HG03432 (cell line): Measurements from ENCODE around the gene FAM200B.

Source experiments
- ATAC-seq: cut with Tn5 transposase; IDR thresholded peaks from one replicate; pipeline ENCODE4 v1.9.1; 2021; ENCODE audit warnings: mild to moderate bottlenecking, moderate library complexity; ENCODE audit not compliant: unreplicated experiment

FAM200B gene

DNA sequence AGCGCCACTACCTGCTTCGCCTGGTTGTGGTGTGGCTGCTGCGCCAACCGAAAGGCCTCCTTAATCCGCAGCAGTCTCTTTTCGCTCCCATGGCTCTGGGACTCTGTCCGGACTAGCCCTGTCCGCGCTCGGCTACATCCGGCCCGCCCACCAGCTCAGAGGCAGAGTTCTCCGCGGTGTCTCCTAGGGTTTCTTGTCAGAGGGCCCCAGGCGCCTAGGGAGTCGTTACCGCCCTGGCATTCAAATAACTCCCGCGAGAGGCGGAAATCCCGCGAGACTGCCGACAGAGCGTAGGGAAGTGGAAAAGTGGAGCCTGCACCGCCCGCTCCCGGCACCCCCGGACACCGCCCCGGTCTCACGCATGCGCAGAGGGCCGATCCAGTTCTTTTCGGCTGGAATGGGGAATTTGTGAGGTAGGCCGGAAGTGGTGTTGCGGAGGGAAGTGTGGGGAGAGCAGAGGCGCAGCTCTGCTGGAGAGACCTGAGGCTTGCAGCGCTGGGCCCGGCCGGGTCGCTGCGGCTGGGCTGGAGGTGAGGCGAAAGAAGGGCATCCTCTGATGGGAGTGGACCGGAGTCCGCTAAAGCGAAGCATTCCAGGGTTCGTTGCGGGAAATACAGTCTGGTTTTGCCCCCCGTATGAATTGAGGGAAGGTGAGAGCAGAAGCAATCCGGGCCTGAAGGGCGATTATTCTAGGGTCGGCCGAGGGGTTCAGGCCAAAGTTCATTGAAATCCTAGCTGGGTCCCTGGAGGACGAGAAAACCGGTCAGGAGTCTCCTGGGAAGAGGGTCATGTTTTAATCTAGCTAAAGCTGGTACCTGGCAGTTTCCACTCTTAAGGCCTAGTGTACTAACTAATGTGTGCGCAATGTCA is at the start of gene FAM200B:
Gene FAM200B, plus strand, starts transcription at position 456 of the 870 bp plus-strand sequence. CDS start 5,151 bp downstream, outside the sequence.
- ATAC-seq, result peak; percentile 92

DNA sequence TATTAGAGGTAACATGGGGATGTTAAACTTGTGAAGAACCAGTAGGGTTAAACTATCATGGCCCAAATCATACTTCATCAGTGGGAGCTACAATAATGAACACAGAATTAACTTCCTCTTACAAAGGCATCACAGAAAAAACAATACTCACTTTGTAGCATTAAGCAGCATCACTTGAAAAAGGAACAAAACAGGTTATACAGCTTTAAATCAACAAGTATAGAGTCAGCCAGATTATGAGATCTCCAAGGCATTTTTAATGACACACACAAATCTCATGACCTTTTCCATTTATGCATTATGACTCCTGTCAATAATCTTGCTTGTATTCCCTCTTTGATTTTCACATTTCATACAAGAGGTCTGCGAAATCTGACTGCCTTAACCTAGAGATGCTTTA is 44.8 kb upstream of the FAM200B start:
- ATAC-seq, result no peak

DNA sequence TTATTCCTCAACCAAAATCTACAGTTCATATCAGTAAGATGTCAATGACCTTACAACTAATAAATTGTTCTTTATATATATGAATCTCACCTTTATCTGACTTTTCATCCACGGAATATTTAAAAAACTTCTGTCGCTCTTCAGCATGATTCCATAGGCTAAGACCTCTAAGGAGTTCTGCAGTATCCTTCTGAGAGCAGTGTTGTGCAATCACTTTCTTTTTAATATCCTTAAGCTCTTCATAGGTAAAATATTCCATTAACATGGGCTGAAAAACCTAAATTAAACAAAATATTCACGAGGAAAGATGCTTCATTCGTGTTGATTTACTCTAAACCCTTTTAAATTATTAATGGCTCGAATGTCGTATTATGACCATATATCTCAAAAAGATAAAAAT is 43.2 kb upstream of the FAM200B start:
- ATAC-seq, result no peak

DNA sequence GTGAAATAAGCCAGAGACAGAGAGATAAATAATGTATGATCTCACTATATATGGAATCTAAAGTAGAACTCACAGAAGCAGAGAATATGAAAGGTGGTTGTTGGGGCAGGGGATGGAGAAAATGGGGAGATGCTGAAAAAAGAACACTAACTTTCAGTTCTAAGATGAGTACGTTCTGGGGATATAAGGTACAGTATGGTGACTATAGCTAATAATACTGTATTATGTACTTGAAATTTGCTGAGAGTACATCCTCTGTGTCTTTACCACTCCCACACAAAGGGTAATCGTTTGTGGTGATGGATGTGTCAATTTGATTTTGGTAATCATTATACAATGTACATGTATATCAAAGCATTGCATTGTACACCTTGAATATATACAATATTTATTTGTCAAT is 33.0 kb upstream of the FAM200B start:
- peak; percentile 67 for ATAC-seq

DNA sequence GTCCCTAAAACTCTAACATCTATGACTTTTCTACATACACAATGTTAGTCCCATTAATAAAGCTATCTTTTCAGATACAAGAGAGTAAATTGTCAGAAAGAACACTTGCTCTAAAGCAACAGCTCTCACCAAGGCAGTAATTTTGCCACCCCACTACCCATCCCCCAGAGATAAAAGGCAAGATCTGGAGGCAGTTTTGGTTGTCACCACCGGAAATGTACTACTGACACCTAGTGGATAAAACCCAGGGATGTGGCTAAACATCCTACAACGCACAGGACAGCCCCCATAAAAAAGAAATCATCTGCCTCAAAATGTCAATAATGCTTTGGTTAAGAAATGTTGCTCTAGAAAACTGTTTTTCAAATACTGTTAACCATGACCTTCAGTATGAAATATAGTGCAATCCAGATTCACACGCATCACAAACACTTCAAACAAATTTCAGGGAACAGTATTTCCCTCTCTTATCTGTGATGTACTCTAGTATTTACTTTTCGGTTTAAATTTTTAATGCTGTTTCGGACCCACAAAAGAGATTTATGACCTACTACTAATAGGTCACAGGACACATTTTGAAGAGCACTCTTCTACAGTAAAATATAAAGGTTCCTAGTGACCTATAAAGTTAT is 31.6 kb upstream of the FAM200B start:
- peak; percentile 48 for ATAC-seq

DNA sequence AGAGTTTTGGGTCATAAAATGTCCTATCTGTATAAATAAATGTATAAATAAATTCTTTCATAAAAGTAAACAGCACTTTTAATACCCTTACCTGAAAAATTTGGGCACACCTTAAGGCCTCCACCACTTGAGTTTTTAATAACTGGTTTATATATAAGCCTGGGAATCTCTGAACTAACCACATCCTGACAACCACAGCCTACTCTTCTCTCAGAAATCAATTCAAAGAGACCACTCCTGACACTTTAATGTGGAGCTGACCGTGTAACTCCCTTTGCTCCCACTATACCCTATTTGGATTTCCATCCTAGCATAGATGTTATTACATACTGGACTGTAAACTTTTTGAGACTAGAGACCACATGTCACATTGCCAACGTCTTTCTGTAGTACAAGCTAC is 30.0 kb upstream of the FAM200B start:
- ATAC-seq, result no peak

DNA sequence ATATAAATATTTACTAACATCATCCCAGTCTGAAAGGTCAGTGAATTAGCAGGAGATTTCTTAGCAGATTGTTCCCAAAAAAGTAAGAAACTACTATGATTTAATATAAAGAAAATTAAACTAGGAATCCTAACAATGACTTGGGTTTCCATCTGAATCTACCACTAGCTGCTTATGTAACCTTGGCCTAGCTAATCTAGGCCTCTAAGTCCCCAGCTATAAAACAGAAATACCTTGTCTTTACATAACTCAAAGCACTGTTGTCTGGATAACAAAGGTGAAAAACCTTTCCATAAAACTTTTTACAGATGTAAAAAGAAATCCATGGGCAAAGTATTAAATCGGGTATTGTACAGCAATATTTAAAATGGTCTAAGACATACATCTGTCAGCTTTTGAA is 29.4 kb upstream of the FAM200B start:
- ATAC-seq, result no peak

DNA sequence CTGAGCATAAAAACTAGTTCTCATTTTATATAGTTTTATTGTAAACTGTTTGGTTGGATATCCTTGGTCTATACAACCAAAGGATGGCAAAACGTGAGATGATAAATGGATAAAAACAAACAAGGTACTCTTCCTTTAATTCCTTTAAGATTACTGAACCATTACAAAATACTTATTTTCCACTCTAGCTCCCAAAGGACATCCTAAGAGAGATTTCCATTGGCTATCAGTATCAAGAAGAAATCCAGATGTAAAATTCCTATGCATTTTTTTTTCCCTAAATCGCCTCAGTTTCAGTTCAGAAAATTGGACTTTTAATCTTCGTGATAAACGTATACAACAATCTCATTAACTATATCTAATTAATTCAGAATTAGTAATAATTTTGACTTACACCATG is 28.8 kb upstream of the FAM200B start:
- no peak for ATAC-seq

DNA sequence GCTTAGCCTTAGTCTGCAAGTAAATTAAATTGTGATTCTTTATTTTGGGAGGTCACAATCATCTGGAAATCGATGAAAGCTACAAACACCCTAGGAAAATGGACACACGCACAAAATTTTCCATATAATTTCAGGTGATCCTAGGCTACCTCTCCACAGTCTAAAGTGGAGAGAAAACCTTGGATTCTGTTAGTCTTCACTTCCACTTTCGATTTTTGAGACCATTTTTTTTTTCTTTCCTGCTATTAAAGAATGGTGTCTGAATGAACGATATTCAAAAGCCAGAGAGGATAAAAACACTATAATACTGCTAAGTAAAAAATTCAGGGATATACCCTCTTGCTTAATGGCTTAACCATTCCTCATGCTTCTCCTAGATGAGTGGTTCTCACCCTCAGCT is 28.2 kb upstream of the FAM200B start:
- no peak for ATAC-seq

DNA sequence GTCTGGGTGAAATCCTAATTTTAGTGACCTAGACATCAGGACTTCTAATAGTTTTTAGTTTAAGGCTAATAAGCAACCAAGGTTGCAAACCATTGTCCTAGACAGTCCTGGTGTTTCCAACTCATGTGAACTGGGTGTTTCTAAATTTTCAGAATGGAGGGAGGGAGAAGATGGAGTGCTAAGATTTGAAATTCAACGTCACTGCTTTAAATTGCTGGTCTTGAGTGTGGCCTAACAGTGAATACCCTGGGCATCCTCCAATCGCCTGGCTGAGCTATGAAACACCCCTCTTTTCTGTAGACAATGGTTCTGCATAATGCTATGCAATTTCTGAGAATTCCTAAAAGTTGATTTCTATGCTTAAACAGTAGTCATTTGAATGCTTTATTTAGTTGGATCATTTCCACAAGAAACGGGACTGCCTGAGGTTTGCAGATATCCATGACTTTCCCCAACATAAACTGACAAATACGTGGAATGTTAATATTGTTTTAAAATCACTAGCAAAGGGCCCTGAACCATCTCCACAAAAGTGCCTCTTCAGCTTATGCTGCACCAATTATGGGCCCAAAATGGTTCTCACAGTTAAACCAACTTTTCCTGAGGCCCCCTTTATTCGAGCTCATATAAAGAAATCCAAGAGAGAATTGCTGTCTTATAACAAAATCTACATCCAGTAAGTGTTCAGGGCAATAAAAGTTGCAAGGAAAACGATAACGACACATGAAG is 27.6 kb upstream of the FAM200B start:
- ATAC-seq, result peak; percentile 29

DNA sequence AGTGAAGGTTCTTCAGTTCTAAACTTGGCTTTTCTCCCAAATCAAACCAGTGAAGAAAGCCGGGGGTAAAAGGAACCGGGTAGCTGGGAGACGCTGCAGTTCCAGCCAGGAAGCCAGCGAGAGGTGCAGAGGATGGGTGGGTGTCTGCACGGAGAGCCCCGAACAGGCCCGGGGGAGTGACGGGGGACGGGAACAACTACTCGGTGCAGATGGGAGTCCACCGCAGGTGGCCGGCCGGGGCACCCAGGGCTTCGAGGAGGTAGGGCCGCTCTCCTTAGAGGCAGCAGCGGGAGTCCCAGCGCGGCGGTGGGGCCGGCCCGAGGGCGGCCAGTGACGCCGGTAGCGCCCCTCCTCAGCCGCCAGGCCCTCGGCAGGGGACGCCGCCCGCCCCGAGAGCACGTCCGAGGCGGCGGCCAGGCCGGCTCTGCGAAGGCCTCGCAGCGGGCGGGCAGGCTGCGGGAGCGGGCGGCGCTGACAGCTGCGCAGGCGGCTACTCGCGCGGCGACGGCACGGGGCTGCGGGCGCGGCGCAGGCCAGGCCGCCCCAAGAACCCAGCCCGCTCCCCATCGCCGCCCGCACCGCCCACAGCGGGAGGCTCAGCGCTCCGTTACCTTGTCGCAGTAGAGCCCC is 26.9 kb upstream of the FAM200B start:
- peak; percentile 55 for ATAC-seq

DNA sequence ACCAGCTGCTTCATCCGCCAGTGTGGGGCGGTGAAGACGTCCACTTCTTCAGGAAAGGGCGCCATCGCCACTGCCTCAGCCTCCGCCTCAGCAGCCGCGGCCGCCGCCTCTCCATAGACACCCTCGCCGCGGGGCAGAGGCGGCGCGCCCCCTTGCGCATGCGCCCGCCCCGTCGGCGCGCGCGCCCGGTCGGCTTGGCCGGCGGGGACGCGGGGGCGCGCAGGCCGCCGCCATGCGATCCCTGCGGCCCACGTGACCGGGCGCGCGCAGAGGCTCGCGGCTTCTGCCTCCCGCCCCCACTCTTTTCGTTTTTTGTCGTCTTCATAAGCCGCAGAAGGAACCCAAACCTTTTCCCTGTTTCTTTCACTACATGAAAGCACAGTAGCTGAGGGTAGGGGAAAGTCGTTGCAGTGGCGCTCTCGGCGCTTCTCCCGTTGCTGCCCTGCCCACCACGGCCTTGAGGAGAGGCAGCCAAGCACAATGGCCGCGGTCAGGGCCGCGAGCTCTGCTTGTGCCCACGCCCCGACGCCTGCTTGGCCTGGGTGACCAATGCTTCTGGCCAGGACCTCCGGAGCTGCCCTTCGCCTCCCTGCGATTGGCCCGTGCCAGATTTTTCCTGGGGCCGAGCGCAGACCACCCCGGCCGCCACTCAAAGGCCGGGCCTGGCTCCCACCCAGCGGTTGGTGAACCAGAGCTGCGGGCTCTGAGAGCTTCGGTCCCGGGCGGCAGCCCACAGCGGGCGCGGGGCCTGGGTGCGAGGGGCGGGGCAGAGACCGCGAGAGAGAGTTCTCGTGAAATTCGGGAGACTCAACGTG is 26.2 kb upstream of the FAM200B start, which contains the start of gene FBXL5:
Gene FBXL5, minus strand, starts transcription at position 135 of the 815 bp plus-strand sequence. Its CDS starts 70 bp downstream, at position 65.
- peak; percentile 78 for ATAC-seq

DNA sequence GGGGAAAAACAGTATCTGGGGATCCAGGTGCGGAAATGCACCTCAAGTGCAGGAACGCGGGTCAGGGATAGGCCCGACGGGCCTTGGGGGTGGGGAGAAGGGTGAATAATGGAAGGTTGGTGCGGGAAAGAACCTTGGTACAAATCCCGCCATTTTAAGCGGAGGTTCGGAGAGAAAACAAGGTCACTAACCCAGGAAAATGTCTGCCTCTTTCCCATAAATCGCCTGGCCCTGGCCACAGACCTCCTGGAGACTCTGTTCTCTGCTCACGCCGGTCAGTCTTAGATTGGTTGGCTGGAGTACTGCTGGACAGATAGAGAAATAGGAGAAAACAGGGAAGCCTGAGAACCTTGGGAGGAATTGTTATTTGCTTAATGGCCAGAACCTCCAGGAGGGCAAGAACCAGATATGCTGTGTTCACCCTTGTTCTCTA is 25.6 kb upstream of the FAM200B start:
- no peak for ATAC-seq

DNA sequence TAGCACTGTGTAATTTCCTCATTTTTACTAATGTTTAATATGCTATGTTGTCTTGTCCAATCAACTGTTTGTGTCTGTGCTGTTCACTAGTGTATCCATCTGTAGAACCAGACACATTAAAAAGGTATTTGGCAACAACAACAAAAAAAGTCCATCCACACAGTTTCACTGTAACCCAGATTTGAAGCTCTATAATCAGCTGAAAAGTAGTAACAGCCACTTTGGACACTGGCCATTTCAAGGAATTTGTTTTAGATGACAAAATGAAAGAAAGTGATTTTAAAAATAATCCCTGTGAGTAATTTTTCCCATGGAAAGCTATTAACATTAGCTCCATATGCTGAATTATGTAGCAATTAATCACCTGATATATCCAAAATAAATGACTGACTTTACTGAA is 24.3 kb upstream of the FAM200B start:
- no peak for ATAC-seq

DNA sequence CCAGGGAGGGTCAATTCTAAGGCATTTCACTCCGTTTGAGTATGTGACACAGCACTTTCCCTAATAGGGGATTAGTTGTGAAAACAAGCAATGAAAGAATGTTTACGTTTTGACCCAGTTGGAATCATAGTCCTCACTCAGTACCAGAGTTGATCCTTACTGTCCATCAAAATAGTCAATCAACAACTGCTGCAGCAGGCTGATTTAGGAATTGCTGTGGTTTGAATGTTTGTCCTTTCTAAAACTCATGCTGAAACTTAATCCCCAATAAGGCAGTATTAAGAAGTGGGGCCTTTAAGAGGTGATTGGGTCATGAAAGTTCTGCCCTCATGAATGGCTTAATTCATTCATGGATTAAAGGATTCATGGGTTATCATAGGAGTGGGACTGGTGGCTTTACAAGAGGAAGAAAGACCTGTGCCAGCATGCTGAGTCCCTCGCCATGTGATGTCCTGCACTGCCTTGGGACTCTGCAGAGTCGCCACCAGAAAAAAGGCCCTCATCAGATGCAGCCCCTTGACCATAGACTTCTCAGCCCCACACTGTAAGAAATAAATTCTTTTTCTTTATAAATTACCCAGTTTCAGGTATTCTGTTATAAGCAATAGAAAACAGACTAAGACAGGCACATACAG is 23.4 kb upstream of the FAM200B start:
- ATAC-seq, result no peak

DNA sequence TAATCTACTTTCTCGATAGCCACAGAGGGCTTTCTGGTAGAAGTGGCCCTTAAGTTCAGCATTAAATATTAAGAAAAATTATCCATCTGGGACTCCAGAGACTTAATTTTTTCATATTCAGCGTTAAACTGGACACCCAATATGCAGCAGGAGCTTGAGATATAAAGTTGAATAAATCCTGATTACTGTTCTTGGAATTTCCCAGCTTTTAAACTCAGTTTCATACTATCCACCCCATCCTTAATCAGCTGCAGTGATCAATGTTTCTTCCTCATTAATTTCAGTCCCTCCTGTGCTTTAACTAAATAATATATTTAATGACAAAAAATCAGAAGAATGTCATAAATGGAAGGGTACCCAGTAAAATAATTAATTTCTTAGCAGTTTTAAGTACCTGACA is 22.8 kb upstream of the FAM200B start:
- no peak for ATAC-seq

DNA sequence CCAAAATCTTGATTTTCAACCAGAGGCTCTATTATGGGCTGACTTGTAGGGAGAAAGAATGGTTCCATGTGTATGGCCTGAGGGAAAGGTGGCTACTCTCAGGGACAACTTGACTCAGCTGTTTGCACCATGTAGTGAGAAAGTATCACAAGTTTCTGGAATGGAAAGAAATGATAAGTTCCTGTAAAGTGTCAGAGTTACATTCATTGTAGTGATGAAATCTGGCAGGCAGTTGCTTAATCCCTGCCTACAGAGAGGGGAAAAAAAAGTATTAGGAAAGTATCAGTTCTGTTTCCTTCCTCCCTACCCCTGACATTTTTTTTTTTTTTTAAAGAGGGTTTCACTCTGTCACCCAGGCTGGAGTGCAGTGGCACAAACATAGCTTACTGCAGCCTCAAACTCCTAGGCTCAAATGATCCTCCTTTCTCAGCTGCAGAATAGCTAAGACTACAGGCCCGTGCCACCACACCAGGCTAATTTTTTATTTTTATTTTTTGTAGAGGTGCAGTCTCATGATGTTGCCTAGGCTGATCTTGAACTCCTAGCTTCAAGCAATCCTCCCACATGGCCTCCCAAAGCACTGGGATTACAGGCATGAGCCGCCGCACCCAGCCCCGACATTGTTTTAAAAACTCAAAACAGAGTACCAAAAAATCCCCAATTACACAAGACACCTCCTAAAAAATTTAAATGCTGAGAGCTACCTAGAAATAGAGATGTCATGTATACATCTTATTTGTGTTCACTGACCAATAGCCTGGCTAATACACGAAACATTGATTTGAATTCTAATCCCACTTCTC is 21.7 kb upstream of the FAM200B start:
- no peak for ATAC-seq

DNA sequence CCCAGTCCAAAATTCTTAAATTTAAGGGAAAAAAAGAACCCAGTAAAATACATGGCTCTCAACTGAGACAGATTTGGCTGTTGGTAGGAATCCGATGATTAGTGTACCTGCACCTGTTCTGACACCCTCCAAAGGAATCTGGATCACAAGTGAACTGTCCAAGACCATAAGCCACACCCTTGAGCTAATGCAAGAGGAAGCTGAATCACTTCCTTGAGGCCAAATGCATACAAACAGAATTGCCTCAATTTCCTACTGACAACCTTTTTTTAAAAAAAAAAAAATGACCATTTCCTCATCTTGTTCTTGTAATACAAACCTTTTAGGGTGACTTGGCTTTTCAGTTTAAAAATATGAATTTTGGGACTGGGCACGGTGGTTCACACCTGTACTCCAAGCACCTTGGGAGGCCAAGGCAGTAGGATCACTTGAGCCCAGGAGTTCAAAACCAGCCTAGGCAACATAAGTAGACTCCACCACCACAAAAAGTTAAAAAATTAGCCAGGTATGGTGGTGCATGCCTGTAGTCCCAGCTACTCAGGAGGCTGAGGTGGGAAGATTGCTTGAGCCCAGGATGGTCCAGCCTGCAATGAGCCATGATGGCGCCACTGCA is 15.8 kb upstream of the FAM200B start:
- ATAC-seq, result no peak
